Activated CD4-positive, alpha-beta memory T cell treated with anti-CD3 and anti-CD28 coated beads for 36 hours (primary cell): ENCODE measurements around the gene NCAPH2. TPM values are rescaled to one million over a fixed set of nuclear protein-coding genes. Genes with fewer than 3 reads are reported as not detected.
"Not testable (repeated sequence)": the region's sequence is repeated elsewhere in the genome, so short reads cannot be mapped to it uniquely, and the experiment has no call there.

Experiments
- CTCF ChIA-PET: fragments of 350-600 bp; sonication (Branson Sonifier 250); formaldehyde crosslinking; loops from one replicate; lab custom pipeline; 2021; ENCODE audit warnings: antibody characterized with exemption, inconsistent platforms; lab: Charles Lee
- POLR2A ChIA-PET: fragments of 350-600 bp; sonication (Branson Sonifier 250); formaldehyde crosslinking; loops from one replicate; lab custom pipeline; 2021; ENCODE audit warnings: antibody characterized with exemption; lab: Charles Lee
- DNase-seq: peaks from one replicate; pipeline ENCODE4 v3.0.0-alpha.2; 2020
- H3K27ac Mint-ChIP-seq: one replicate; pipeline ENCODE4 v1.8.0; 2021; ENCODE audit warnings: mixed read lengths
- H3K27me3 Mint-ChIP-seq: one replicate; pipeline ENCODE4 v1.8.0; 2021; ENCODE audit warnings: mixed read lengths
- H3K36me3 Mint-ChIP-seq: one replicate; pipeline ENCODE4 v1.8.0; 2021; ENCODE audit warnings: mixed read lengths
- H3K4me1 Mint-ChIP-seq: one replicate; pipeline ENCODE4 v1.8.0; 2021; ENCODE audit warnings: low read depth, mixed read lengths
- H3K4me3 Mint-ChIP-seq: one replicate; pipeline ENCODE4 v1.8.0; 2021; ENCODE audit warnings: mild to moderate bottlenecking, mixed read lengths
- H3K9me3 Mint-ChIP-seq: one replicate; pipeline ENCODE4 v1.8.0; 2021; ENCODE audit warnings: mixed read lengths
- intact Hi-C: fragments of 100-400 bp; cut with micrococcal nuclease; formaldehyde crosslinking; loops from one replicate; pipeline ENCODE4 v1.15.1; 2023
- total RNA-seq, 2 experiments: library from RNA; stranded (reverse); gene quantifications; one replicate each; pipeline ENCODE4 v1.2.3, GENCODE V29; 2021

The NCAPH2 gene
- total RNA-seq, 2 experiments from 2014 or later, result 134 to 138 TPM

- no peaks in the 10 kb centered on the region for H3K9me3 Mint-ChIP-seq
- ChIA-PET CTCF (interaction anchor here (1.0 to 4.4 kb wide), 8 partner anchors 10 to 167 kb away, joined by 3 to 94 read pairs (median 8); partner anchors contain the start of genes SCO2, SYCE3 and TYMP), POLR2A (interaction anchor here (0.7 to 5.8 kb wide), 11 partner anchors 9 to 258 kb away, joined by 3 to 101 read pairs (median 4); partner anchors contain the start of genes HDAC10 and SCO2)
- H3K36me3 Mint-ChIP-seq, result peaks cover 21% of the 10 kb centered on the region
- intact Hi-C loops, result loop anchor here (1.0 to 2.0 kb wide), 5 partner anchors 16 to 264 kb away; partner anchors contain the start of genes CHKB, SCO2, SYCE3 and TUBGCP6
- DNase-seq, result no peak
- peak overlapping the region; percentile 84 for H3K4me3 Mint-ChIP-seq
- no peaks in the 10 kb centered on the region for H3K27me3 Mint-ChIP-seq
- peak overlapping the region; percentile 97 for H3K27ac Mint-ChIP-seq
- peaks cover 20% of the 10 kb centered on the region for H3K4me1 Mint-ChIP-seq
These were observed 873 bp downstream of the NCAPH2 start for GRCh38 chr22:50508897-50509296.

- CTCF ChIA-PET, result interaction anchor here (1.0 to 3.3 kb wide), 3 partner anchors 9 to 15 kb away, joined by 3 to 17 read pairs (median 5); partner anchors contain the start of gene SCO2
- POLR2A ChIA-PET, result interaction anchor here (2.2 kb wide), 1 partner anchor 12 kb away, joined by 12 read pairs; the partner anchor contains the start of gene SCO2
- H3K27me3 Mint-ChIP-seq, result no peaks in the 10 kb centered on the region
- peaks cover 32% of the 10 kb centered on the region for H3K4me1 Mint-ChIP-seq
- intact Hi-C loops, result no loop called here
- no peak for DNase-seq
- peaks cover 32% of the 10 kb centered on the region for H3K36me3 Mint-ChIP-seq
- no peak overlapping the region for H3K27ac Mint-ChIP-seq
- no peak overlapping the region for H3K4me3 Mint-ChIP-seq
- no peaks in the 10 kb centered on the region for H3K9me3 Mint-ChIP-seq
These were observed 5.2 kb downstream of the NCAPH2 start for GRCh38 chr22:50513175-50513574.

- intact Hi-C loops, result no loop called here
- CTCF ChIA-PET, result interaction anchor here (0.8 to 3.3 kb wide), 2 partner anchors 10 to 56 kb away, joined by 3 to 17 read pairs; partner anchors contain the start of gene SCO2
- Mint-ChIP-seq H3K9me3 (no peaks in the 10 kb centered on the region), H3K36me3 (peaks cover 34% of the 10 kb centered on the region), H3K4me1 (peaks cover 24% of the 10 kb centered on the region), H3K27ac (no peak overlapping the region), H3K27me3 (no peaks in the 10 kb centered on the region), H3K4me3 (no peak overlapping the region)
- DNase-seq, result no peak
- POLR2A ChIA-PET, result interaction anchor here (0.7 kb wide), 1 partner anchor 9 kb away, joined by 3 read pairs; the partner anchor contains the start of gene SCO2
These were observed 8.0 kb downstream of the NCAPH2 start for GRCh38 chr22:50516068-50516467.

- Mint-ChIP-seq H3K4me3 (no peak overlapping the region), H3K36me3 (peaks cover 35% of the 10 kb centered on the region), H3K27me3 (no peaks in the 10 kb centered on the region), H3K27ac (no peak overlapping the region), H3K9me3 (no peaks in the 10 kb centered on the region), H3K4me1 (peaks cover 23% of the 10 kb centered on the region)
- ChIA-PET CTCF (interaction anchor here (0.9 kb wide), 1 partner anchor 9 kb away, joined by 5 read pairs; the partner anchor contains the start of gene SCO2), POLR2A (interaction anchor here (1.2 to 1.5 kb wide), 2 partner anchors 9 kb away, joined by 4 to 6 read pairs; partner anchors contain the start of genes LMF2, NCAPH2 and SCO2)
- intact Hi-C loops, result no loop called here
- DNase-seq, result no peak
These were observed 8.9 kb downstream of the NCAPH2 start for GRCh38 chr22:50516891-50517290.

- POLR2A ChIA-PET, result interaction anchor here (1.2 to 1.5 kb wide), 2 partner anchors 8 to 9 kb away, joined by 4 to 6 read pairs; partner anchors contain the start of genes LMF2, NCAPH2 and SCO2
- H3K36me3 Mint-ChIP-seq, result peaks cover 29% of the 10 kb centered on the region
- no peak overlapping the region for H3K4me3 Mint-ChIP-seq
- intact Hi-C loops, result no loop called here
- CTCF ChIA-PET, result interaction anchor here (0.9 kb wide), 1 partner anchor 8 kb away, joined by 5 read pairs; the partner anchor contains the start of gene SCO2
- no peaks in the 10 kb centered on the region for H3K27me3 Mint-ChIP-seq
- DNase-seq, result no peak
- H3K27ac Mint-ChIP-seq, result no peak overlapping the region
- no peaks in the 10 kb centered on the region for H3K9me3 Mint-ChIP-seq
- H3K4me1 Mint-ChIP-seq, result peaks cover 16% of the 10 kb centered on the region
These were observed 9.7 kb downstream of the NCAPH2 start for GRCh38 chr22:50517495-50518260.

GRCh38 chr22:50518606-50519005, 10.6 kb downstream of the NCAPH2 start:
- no peak overlapping the region for H3K27ac Mint-ChIP-seq
- POLR2A ChIA-PET, result no interaction called here

GRCh38 chr22:50519151-50519550, 11.1 kb downstream of the NCAPH2 start:
- CTCF ChIA-PET, result interaction anchor here (1.3 kb wide), 1 partner anchor 102 kb away, joined by 3 read pairs; no protein-coding TSS in a partner anchor
- POLR2A ChIA-PET, result no interaction called here

More at GRCh38 chr22:50518606-50519005, 10.6 kb downstream of the NCAPH2 start:
- Mint-ChIP-seq H3K36me3 (peaks cover 32% of the 10 kb centered on the region), H3K4me3 (no peak overlapping the region), H3K4me1 (peaks cover 18% of the 10 kb centered on the region), H3K27me3 (no peaks in the 10 kb centered on the region), H3K9me3 (no peaks in the 10 kb centered on the region)
- CTCF ChIA-PET, result no interaction called here
- DNase-seq, result no peak
- intact Hi-C loops, result no loop called here

GRCh38 chr22:50520184-50520583, 12.2 kb downstream of the NCAPH2 start:
- DNase-seq, H3K9me3 Mint-ChIP-seq, H3K27ac Mint-ChIP-seq, intact Hi-C loops, H3K27me3 Mint-ChIP-seq, H3K4me3 Mint-ChIP-seq, POLR2A ChIA-PET: not testable (repeated sequence)
- peaks cover 20% of the 10 kb centered on the region for H3K4me1 Mint-ChIP-seq
- peaks cover 31% of the 10 kb centered on the region for H3K36me3 Mint-ChIP-seq
- CTCF ChIA-PET, result interaction anchor here (1.3 kb wide), 1 partner anchor 101 kb away, joined by 3 read pairs; no protein-coding TSS in a partner anchor

More at GRCh38 chr22:50519151-50519550, 11.1 kb downstream of the NCAPH2 start:
- no peak overlapping the region for H3K27ac Mint-ChIP-seq
- intact Hi-C loops, result no loop called here
- H3K4me3 Mint-ChIP-seq, result no peak overlapping the region
- H3K4me1 Mint-ChIP-seq, result peaks cover 20% of the 10 kb centered on the region
- H3K9me3 Mint-ChIP-seq, result no peaks in the 10 kb centered on the region
- no peak for DNase-seq
- peaks cover 32% of the 10 kb centered on the region for H3K36me3 Mint-ChIP-seq
- no peaks in the 10 kb centered on the region for H3K27me3 Mint-ChIP-seq

GRCh38 chr22:50520826-50521453, 12.9 kb downstream of the NCAPH2 start:
- CTCF ChIA-PET, result interaction anchor here (1.9 kb wide), 1 partner anchor 42 kb away, joined by 5 read pairs; the partner anchor contains the start of gene SYCE3
- Mint-ChIP-seq H3K36me3 (peaks cover 28% of the 10 kb centered on the region), H3K9me3 (no peaks in the 10 kb centered on the region), H3K27me3 (no peaks in the 10 kb centered on the region), H3K27ac (no peak overlapping the region), H3K4me3 (no peak overlapping the region), H3K4me1 (peaks cover 16% of the 10 kb centered on the region)
- POLR2A ChIA-PET, result interaction anchor here (0.8 kb wide), 1 partner anchor 9 kb away, joined by 3 read pairs; no protein-coding TSS in a partner anchor
- intact Hi-C loops, result no loop called here
- no peak for DNase-seq

- no peak for DNase-seq
- ChIA-PET CTCF (interaction anchor here (1.9 kb wide), 1 partner anchor 41 kb away, joined by 5 read pairs; the partner anchor contains the start of gene SYCE3), POLR2A (interaction anchor here (0.8 kb wide), 1 partner anchor 10 kb away, joined by 3 read pairs; no protein-coding TSS in a partner anchor)
- Mint-ChIP-seq H3K27me3 (no peaks in the 10 kb centered on the region), H3K9me3 (no peaks in the 10 kb centered on the region), H3K4me1 (peaks cover 16% of the 10 kb centered on the region), H3K4me3 (no peak overlapping the region), H3K36me3 (peaks cover 24% of the 10 kb centered on the region), H3K27ac (no peak overlapping the region)
- intact Hi-C loops, result no loop called here
These were observed 13.7 kb downstream of the NCAPH2 start for GRCh38 chr22:50521710-50522109.

GRCh38 chr22:50522208-50522805, 14.3 kb downstream of the NCAPH2 start:
- H3K4me1 Mint-ChIP-seq, result peaks cover 22% of the 10 kb centered on the region
- no peak for DNase-seq
- ChIA-PET POLR2A (interaction anchor here (0.7 to 1.4 kb wide), 2 partner anchors 12 to 14 kb away, joined by 6 to 9 read pairs; partner anchors contain the start of genes LMF2 and NCAPH2), CTCF (interaction anchor here (1.1 to 1.9 kb wide), 3 partner anchors 10 to 41 kb away, joined by 3 to 5 read pairs (median 4); partner anchors contain the start of gene SYCE3)
- intact Hi-C loops, result no loop called here
- H3K27me3 Mint-ChIP-seq, result no peaks in the 10 kb centered on the region
- H3K27ac Mint-ChIP-seq, result no peak overlapping the region
- no peaks in the 10 kb centered on the region for H3K9me3 Mint-ChIP-seq
- no peak overlapping the region for H3K4me3 Mint-ChIP-seq
- H3K36me3 Mint-ChIP-seq, result peaks cover 30% of the 10 kb centered on the region
